GM18861 (cell line): ENCODE data around the gene KCNG2.

Source experiments
- ATAC-seq: cut with Tn5 transposase; IDR thresholded peaks from one replicate; pipeline ENCODE4 v1.9.1; 2021; ENCODE audit not compliant: unreplicated experiment

Gene KCNG2

DNA sequence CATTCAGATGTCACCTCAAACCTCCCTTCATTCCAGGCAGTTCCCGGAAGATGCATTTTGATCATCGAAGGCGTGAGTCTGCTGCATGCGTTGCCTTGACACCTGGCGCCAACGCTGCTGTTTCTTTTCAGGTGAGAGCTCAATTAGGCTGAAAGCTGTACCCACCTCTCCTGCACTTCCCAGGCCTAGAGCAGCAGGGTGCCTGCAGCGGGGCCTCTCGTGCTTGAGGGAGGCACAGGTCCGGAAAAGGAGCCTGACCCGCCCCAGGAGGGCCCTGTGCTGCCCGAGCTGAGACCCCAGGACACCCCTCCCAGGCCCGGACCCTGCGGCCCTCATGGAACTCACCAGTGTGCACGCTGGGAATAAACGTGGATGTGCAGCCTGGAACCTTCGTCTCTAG lies 31.4 kb upstream of the KCNG2 start:
- ATAC-seq: no peak

DNA sequence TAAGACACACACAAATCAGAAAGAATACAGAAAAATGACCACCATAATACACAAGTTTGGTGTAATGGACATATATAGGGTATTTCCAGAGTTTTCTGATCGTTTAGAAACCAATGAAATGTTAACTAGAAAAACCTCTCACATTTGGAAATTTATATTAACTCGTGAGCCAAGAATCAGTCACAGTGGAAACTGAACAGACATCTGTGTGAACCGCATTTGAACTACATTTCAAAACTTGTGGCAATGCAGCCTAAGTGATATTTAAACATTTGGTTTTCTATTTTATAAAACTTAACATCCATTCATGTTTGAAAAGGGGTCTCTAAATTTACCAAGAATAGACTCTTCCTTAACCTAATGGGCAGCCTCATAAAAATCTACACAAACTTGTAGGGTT lies 29.0 kb upstream of the KCNG2 start:
- no peak for ATAC-seq

DNA sequence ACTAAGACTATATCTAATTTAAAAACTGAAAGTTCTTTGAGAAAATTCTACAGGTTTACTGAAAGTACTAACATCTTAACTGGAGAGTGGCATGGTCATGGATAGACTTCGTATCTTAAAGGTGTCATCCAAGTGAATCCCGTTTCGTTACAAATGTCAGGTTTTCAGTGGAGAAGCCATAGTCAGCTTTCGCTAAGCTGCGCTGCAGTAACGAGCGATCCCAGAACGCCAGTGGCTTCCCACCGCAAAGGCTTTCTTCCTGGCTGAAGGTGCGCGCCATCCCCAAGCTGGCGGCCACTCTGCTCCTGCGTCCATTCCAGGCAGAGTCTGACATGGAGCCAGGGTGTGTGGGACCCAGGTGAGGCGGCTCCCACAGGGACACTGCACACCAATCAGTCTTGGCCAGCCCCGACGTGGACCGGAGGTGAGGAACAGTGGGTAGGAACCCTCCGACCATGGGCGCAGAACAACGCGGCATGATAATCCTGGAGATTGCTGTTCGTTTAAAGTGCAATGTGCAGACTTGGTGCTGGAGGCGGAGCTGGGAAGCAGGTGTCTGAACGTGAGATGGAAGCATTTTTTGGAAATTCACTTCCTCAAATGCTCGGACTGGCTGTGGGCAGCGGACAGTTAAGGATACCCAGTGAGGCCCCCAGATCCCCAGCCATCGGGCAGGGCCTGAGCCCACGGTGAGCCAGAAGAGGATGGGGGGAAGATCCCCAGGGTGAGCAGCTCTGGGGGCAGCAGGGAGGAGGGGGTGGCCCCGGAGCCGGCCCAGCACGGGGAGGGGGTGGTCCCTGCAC lies 27.8 kb upstream of the KCNG2 start:
- no peak for ATAC-seq

DNA sequence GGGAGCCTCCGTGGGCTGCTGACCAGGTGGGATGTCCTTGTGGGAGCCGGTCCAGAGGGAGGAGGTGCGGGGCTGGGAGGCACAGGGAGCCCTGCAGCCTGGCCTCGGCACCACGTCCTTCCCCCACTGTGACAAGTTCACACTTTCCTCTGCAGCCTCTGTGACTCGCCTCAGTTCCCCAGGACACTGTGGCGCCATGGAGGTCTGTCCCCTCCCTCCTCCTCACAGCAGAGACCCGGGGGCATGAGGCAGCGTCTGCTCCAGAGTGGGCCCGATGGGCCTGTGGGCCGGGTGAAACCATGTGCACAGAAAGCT lies 27.3 kb upstream of the KCNG2 start:
- ATAC-seq: no peak

DNA sequence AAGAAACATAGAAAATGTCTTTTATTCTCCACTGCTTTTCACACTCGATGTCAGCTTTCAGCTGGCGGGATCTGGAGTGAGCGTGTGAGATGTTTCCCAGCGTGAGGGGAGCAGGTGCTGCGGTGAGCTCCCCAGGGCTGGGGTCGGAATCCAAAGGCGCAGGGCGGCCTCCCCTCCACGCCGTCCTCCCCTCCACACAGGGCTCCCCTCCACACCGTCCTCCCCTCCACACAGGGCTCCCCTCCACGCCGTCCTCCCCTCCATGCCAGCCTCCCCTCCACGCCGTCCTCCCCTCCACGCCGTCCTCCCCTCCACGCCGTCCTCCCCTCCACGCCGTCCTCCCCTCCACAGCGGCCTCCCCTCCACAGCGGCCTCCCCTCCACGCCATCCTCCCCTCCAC lies 26.9 kb upstream of the KCNG2 start:
- ATAC-seq: no peak

DNA sequence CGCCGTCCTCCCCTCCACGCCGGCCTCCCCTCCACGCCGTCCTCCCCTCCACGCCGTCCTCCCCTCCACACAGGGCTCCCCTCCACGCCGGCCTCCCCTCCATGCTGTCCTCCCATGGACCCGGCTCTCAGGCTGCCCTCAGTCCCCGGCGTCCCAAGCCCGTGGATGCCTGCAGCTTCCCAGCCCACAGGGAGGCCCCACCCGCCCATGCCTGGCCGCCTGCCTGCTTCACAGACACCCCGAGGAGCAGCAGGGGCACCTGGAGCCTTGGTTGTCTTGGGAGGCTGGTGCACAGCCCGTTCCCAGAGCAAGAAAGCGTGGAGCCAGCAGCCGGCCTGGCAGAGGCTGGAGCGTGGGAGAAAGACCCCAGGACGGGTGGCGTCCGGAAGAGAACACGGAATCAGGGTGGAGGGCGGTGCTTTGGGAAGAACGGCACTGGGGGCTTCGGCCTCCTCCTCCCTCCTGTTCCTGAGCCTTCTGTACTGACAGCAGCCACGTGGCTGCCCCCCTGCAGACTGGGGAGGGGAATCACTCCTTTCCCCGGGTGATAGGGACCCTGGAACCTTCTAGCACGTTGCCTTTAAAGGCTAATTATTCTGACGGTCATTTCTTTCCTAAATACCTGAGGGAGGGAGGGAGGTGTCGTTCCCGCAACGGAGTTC lies 26.2 kb upstream of the KCNG2 start:
- no peak for ATAC-seq

DNA sequence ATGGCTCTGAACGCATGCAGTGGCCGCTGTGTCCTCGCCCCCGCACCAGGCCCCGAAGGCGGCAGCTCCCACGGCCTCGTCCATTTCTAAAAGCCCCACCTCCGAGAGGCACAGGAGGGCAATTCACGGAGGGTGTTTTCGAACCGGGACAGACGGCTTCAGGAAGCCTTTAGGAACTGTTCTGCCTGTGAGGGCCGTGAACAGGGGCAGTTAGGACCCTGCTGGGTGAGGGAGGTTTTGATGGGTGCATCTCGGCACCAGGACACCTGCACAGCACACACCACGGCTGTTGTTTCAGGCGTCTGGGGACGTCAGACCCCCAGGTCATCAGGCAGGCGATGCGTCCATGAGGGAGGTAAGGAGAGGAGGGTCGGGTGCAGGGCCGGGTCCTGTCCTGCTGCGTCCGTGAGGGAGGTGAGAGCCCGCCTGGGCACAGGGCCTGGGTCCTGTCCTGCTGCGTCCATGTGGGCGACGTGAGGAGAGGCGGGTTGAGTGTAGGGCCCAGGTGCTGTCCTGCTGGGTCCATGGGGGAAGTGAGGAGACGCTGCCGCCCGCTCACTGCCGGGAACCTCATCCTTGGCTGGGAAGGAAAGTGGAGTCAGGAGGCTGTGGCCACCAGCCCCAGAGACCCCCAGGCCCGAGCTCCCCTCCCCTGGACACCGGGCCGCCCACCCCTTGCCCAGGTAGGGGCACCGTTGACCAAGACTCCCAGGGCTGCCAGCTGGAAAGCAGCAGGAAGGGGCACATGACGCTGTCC lies 25.5 kb upstream of the KCNG2 start:
- ATAC-seq: no peak

DNA sequence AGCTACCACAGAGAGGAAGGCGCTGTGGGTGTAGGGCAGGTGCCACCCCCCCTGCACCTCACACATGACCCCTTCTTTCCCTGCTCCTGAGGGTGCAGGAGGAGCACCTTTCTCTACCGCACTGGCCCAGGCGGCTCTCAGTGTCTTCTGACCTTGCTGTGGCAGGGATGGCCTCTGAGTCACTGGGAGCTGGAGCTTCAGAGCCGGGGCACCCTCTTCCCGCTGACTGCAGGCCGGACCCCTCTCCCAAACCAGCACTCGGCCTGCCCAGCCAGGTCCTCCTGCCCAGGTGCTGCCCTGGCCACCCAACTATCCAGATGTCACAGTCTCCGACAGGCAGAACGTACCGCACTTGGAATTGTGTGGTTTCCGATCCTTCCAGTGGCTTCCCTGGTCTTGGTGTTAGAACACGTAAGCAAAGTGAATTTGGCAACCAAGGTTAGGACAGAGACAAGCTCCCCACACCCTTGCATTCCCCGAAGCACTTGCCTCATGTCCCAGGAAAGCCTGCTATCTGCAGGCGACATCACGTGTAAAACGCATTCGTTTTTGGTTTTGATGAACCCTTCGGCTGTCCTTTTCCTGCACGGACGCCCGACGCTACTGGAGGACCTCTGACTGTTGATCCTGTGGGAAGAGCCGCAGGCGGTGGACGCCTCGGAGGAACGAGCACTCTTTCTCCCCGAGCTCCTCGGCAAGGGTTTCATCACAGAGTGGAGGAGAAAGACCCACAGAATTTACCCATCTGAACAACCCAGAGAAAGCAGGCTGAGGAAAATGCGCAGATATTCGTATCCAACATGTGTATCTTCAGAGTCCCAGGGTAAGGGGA lies 24.7 kb upstream of the KCNG2 start:
- ATAC-seq: no peak

DNA sequence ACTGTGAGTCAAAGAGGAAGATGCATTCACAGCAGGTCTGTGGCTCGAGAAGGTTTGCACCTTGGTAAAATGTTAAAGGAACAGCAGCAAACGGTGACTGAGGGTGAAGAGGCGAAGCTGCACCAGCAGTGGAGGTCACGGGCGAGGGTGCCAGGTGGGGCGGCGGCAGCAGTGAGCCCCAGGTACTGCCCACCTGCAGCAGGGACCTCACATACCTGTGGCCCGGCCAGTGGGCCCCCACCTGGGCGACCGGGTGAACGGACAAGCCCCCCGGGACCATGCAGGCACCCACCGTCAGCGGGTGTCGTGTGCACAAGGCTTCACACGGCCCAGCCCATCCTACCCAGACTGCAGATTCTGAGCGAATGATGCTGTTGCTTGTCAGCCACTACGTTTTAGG lies 23.6 kb upstream of the KCNG2 start:
- ATAC-seq: no peak

DNA sequence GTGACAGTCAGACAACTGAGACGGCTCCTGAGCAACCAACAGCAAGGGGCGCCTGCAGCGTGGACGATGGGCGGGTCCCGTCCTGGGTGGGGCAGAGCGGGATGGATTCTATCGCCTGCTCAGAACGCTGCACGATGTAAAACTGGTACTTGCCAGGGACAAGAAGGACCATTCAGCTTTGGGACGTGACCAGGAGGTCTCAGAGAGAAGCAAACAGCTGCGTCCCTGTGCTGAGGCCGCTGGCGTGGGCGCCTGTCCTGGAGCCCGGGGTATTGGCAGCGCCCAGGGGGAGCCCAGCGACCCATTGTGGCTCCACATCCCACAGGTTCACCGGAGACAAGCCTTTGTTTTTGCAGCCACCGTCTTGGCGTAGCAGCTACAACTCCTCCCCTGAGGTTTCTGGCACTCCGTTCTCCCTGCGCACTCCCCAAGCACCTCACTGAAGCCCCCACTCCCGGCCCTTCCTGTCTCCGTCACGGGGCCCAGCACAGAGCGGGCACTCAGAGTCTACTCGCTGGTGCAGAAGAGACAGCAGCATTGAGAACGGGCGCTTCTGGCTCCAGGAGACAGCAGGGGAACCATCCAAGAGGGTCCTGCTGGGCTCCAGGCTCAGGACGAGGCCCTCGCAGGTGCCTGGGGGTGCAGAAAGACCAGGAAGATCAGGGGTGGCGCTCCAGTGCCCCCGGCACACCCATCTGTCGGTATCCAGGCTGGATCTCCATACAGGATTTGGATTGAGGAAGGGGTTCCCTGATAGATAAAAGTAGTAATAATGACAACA lies 22.1 kb upstream of the KCNG2 start:
- ATAC-seq: no peak

DNA sequence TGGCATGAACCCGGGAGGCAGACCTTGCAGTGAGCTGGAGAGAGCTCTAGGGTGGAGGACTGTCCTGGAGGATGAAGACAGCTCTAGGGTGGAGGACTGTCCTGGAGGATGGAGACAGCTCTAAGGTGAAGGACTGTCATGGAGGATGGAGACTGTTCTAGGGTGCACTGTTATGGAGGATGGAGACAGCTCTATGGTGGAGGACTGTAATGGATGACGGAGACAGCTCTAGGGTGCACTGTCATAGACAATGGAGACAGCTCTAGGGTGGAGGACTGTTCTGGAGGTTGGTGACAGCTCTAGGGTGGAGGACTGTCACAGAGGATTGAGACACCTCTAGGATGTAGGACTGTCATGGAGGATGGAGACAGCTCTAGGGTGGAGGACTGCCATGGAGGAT lies 21.1 kb upstream of the KCNG2 start:
- ATAC-seq: no peak

DNA sequence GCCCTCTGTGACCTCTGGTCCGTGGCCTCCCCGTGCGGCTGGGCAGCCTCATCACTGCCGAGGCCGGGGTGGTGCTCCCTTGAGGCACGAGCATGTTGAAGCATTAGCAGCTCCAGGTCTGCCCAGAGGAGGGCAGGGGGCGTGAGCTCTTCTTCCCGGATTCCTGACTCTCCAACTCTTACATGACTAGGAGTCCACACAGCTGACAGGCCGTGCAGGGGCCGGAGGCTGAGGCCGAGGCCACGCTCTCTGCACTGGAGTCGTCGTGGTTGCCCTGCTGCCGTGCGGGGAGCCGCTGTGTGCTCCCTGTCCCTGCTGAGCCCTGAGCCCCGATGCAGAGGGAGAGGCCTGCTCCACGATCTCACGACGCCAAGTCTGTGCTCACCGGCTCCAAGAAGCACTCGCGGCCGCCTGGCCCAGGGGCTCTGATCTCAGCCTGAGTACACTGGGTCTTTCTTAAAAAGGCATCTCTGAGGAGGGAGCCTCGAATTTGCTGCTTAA lies 19.4 kb upstream of the KCNG2 start:
- ATAC-seq: no peak

DNA sequence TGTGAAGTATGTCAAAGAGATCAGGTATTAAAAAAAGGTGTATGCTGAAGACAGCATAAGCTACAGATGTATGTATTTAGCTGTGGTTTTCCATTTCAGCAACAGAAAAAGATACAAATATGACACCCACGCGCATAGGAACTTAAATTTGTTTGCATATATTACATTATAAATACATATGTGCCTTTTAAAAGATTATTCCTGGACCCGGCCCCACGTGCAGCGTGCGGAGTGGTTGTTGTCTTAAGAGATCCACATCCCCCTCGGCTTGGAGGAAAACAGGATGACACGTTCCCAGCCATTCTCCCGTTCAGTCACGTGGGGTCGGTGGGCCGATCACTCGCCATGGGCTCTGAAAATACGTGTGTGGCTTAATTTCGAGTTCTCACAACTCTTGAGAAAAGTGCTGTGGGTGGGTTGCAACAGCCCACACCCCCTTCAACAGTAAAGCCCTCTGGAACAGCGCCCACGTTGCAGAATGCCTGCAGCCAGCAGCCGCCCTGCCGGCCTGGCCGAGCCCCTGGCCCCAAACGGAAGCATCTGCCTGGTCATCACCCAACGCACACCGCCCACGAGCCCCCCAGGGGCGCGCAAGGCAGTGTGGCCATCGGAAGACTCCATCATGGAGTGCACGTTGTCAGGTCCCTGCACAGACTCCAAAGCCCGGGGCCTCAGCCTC lies 18.6 kb upstream of the KCNG2 start:
- ATAC-seq: no peak

DNA sequence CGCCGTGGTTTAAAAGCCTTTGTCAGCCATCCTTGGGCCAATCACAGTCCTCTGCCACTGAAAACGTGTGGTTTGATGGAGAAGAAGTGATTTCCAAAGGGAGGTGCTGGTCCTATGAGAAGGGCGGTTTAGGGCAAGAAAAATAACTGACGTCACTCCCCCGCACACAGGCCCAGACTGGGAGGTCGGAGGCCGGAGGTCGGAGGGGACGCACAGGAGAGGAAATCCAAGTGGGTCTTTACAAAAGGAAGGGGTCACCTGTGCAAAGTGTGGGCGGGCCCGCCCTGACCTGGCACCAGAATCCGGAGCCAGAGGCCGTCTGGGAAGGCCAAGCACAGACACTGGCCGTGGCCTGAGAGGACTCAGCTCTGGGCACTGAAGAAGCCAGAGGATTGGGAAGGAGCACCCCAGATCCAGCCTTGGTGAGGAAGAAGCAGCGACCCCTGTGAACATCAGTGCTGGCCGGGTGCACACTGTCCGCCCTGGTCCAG lies 18.0 kb upstream of the KCNG2 start:
- no peak for ATAC-seq

DNA sequence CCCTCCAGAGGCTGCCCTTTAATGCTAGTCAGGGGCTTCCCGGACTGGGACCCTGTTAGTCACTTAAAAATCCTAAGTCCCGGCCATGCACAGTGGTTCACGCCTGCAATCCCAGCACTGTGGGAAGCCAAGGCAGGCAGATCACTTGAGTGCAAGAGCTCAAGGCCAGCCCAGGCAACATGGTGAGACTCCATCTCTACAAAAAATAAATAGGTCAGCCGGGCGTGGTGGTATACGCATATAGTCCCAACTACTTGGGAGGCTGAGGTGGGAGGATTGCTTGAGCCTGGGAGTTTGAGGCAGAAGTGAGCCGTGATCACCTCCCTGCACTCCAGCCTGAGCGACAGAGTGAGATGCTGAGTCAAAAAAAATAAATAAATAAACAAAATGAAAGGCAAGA lies 17.2 kb upstream of the KCNG2 start:
- no peak for ATAC-seq

DNA sequence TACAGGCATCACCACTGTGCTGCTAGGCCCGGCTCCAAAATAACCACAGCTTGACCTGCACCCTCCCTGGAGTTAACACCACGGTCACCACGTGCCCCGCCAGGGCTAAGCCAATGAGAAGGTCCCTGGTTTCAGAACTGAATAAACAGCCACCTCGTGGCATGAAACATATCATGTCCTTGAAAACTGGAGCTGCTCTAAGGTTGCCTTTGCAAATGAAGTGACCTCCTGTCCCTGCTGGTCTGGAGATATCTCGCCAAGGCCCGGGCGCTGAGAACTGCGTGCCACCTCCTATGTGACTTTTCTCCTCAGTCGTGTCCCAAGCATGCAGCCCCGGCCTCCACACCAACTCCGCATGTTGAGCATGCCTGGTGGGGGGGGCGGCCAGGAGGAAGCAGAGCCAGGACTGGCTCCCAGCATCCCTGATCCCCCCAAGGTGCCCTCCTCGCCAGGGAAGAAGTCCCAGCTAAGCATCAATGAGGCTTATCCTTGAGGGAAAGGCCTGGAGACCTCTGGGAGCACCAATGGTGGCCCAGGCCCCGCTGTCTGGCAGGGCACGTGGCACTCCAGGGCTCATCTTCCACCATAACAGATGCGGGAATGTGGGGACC lies 16.3 kb upstream of the KCNG2 start:
- ATAC-seq: no peak

DNA sequence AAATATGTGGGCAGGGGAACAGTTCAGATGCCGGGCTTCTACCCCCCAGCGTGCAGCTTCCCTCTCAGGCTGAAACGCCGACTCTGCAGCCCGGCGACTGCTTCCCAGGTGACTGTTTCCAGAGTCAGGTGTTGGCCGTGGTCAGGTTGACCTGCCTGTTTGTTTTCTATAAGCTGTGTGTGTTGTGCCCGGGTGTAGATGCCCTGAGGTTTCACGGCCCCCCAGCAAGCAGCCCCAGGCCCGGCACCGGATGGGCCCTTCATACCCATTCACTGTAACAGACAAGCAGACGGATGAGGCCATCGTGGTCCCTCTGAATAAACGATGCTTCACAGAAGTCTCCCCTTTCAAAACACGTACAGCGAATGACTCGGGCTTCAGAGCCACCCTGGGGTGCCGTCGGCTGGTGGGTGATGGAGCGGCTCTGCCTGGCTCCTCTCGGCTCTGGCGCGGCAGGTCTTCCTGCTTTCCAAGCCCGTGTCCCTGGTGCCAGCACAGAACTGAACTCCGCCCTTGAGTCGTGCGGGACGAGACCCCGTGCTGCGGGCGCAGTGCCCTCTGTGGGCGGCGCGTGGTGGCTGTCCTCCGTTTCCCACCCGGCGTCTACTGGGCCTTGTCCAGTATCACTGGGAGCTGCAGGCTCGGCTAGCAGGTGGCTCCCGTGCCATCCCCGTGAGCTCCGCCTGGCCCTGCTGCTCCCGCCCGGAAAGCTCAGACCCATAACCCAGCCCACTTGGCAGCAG lies 15.0 kb upstream of the KCNG2 start:
- ATAC-seq: no peak

DNA sequence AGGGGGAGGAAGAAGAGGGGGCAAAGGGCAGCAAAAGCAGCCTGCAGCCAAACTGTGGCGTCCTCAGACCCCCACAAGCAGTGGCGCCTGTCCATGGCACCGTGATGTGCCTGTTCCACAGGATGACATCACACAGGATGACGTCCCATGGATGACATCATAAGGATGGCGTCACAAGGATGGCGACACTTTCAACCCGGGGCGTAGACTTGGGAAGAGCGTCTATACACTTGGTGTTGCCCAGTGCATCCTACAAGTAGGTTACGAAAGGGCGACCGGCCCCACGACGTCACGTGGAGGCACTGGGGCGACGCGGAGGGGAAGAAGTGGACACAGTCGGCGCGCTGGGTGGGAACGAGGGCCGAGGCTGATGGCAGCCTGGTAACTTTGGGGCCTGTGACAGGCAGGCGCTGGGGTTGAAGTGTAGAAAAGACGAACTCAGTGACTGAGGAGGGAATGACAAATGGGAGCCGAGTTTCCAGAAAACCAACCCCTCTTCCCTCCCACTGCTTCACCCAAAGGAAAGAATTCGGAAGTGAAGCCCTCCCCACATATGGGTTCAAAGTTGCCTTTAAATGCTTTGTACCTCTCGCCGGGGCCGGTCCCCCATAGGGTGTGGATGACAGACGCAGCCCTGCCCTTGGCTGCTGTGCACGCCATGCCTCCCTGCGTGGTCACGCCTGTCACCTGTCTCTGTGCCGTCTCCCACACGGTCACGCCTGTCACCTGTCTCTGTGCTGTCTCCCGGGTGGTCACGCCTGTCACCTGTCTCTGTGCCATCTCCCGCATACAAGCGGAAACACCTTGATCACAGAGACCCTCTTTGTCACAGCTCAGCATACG lies 13.4 kb upstream of the KCNG2 start:
- no peak for ATAC-seq
